ENCODE data around the gene LINC00632.

LINC00632 gene

GRCh38 chrX:140701480-140701879, 8.1 kb upstream of the LINC00632 start:
- peak; percentile 62 for DNase-seq (ENCODE audit: low read depth)
- H3K4me3 ChIP-seq (replicated peaks; ENCODE audit: low read depth, low read length), result no peak overlapping the region
- TF ChIP-seq CTCF (IDR thresholded peaks at IDR 0.05; ENCODE audit: low read length, missing control alignments), result peak; percentile 43

GRCh38 chrX:140710710-140711109, 1.2 kb downstream of the LINC00632 start:
- TF ChIP-seq CTCF (IDR thresholded peaks at IDR 0.05; ENCODE audit: low read length, missing control alignments), result no peak
- no peak overlapping the region for H3K4me3 ChIP-seq (replicated peaks; ENCODE audit: low read depth, low read length)
- DNase-seq (ENCODE audit: low read depth), result peak; percentile 15

GRCh38 chrX:140711894-140712293, 2.3 kb downstream of the LINC00632 start:
- H3K4me3 ChIP-seq (replicated peaks; ENCODE audit: low read depth, low read length), result no peak overlapping the region
- no peak for TF ChIP-seq CTCF (IDR thresholded peaks at IDR 0.05; ENCODE audit: low read length, missing control alignments)

GRCh38 chrX:140712413-140713173, 3.0 kb downstream of the LINC00632 start:
- peak overlapping the region; percentile 17 for H3K4me3 ChIP-seq (replicated peaks; ENCODE audit: low read depth, low read length)
- no peak for TF ChIP-seq CTCF (IDR thresholded peaks at IDR 0.05; ENCODE audit: low read length, missing control alignments)
- DNase-seq (ENCODE audit: low read depth), result peak; percentile 75

More at GRCh38 chrX:140711894-140712293, 2.3 kb downstream of the LINC00632 start:
- DNase-seq (ENCODE audit: low read depth), result no peak

GRCh38 chrX:140713174-140713539, 3.6 kb downstream of the LINC00632 start:
- peak overlapping the region; percentile 17 for H3K4me3 ChIP-seq (replicated peaks; ENCODE audit: low read depth, low read length)
- peak; percentile 4 for DNase-seq (ENCODE audit: low read depth)
- TF ChIP-seq CTCF (IDR thresholded peaks at IDR 0.05; ENCODE audit: low read length, missing control alignments), result no peak

GRCh38 chrX:140715787-140716186, 6.2 kb downstream of the LINC00632 start:
- TF ChIP-seq CTCF (IDR thresholded peaks at IDR 0.05; ENCODE audit: low read length, missing control alignments), result no peak
- H3K4me3 ChIP-seq (replicated peaks; ENCODE audit: low read depth, low read length), result no peak overlapping the region
- DNase-seq (ENCODE audit: low read depth), result no peak

All from fibroblast of pulmonary artery (primary cell).